Chondrocyte (in vitro differentiated cells): Measurements from ENCODE around the gene GSG1L. TPM values are rescaled to one million over a fixed set of nuclear protein-coding genes. Genes with fewer than 3 reads are reported as not detected.

Source experiments
- DNase-seq: peaks from one replicate; pipeline ENCODE4 v3.0.0; 2021; ENCODE audit warnings: mixed read lengths, low spot score
- H3K27ac Mint-ChIP-seq: one replicate; pipeline ENCODE4 v1.8.0; 2021; ENCODE audit warnings: mild to moderate bottlenecking, moderate library complexity, mixed read lengths; ENCODE audit not compliant: unreplicated experiment
- H3K27me3 Mint-ChIP-seq: 2 replicates; pipeline ENCODE4 v1.8.0; 2021; ENCODE audit warnings: low read depth, mixed read lengths
- H3K36me3 Mint-ChIP-seq: 2 replicates; pipeline ENCODE4 v1.8.0; 2021; ENCODE audit warnings: low read depth, mixed read lengths
- H3K4me1 Mint-ChIP-seq: 2 replicates; pipeline ENCODE4 v1.8.0; 2021; ENCODE audit warnings: low read depth, mild to moderate bottlenecking, mixed read lengths
- H3K4me3 Mint-ChIP-seq: one replicate; pipeline ENCODE4 v1.8.0; 2021; ENCODE audit warnings: mild to moderate bottlenecking, moderate library complexity, mixed read lengths; ENCODE audit not compliant: unreplicated experiment
- H3K9me3 Mint-ChIP-seq: 2 replicates; pipeline ENCODE4 v1.8.0; 2021; ENCODE audit warnings: low read depth, mixed read lengths
- CTCF ChIP-seq: fragments of 200-600 bp; sonication (generic); IDR thresholded peaks from 2 replicates; pipeline ENCODE4 v1.5.0; 2021; ENCODE audit warnings: antibody characterized with exemption, mild to moderate bottlenecking, moderate library complexity
- total RNA-seq: library from RNA; stranded (reverse); gene quantifications from 3 replicates; pipeline ENCODE4 v1.2.1, GENCODE V29; 2021

Gene GSG1L
- total RNA-seq, 1 donor from 2014 or later = not detected

GRCh38 chr16:27775254-27775653, 288.3 kb downstream of the GSG1L start:
- Mint-ChIP-seq H3K4me1 (peaks cover 11% of the 10 kb centered on the region), H3K27ac (no peak overlapping the region), H3K36me3 (peaks cover 1% of the 10 kb centered on the region), H3K4me3 (no peak overlapping the region), H3K9me3 (no peaks in the 10 kb centered on the region), H3K27me3 (no peaks in the 10 kb centered on the region)
- no peak for DNase-seq
- no peak for TF ChIP-seq CTCF

GRCh38 chr16:27774779-27775178, 288.7 kb downstream of the GSG1L start:
- DNase-seq = no peak
- H3K4me3 Mint-ChIP-seq = no peak overlapping the region
- H3K4me1 Mint-ChIP-seq = peaks cover 16% of the 10 kb centered on the region
- no peak for TF ChIP-seq CTCF
- no peaks in the 10 kb centered on the region for H3K27me3 Mint-ChIP-seq
- peaks cover 1% of the 10 kb centered on the region for H3K36me3 Mint-ChIP-seq
- H3K27ac Mint-ChIP-seq = no peak overlapping the region
- H3K9me3 Mint-ChIP-seq = no peaks in the 10 kb centered on the region

- Mint-ChIP-seq H3K9me3 (no peaks in the 10 kb centered on the region), H3K4me1 (peaks cover 26% of the 10 kb centered on the region), H3K4me3 (no peak overlapping the region), H3K27ac (no peak overlapping the region), H3K36me3 (peaks cover 1% of the 10 kb centered on the region), H3K27me3 (no peaks in the 10 kb centered on the region)
- DNase-seq = no peak
- TF ChIP-seq CTCF = no peak
These were observed 290.2 kb downstream of the GSG1L start for GRCh38 chr16:27773344-27773743.

- Mint-ChIP-seq H3K4me1 (peaks cover 26% of the 10 kb centered on the region), H3K36me3 (peaks cover 1% of the 10 kb centered on the region), H3K9me3 (no peaks in the 10 kb centered on the region), H3K27me3 (no peaks in the 10 kb centered on the region), H3K4me3 (no peak overlapping the region), H3K27ac (no peak overlapping the region)
- TF ChIP-seq CTCF = no peak
- DNase-seq = peak; percentile 59
These were observed 291.3 kb downstream of the GSG1L start for GRCh38 chr16:27772093-27772825.

- Mint-ChIP-seq H3K4me1 (peaks cover 26% of the 10 kb centered on the region), H3K27me3 (no peaks in the 10 kb centered on the region), H3K9me3 (no peaks in the 10 kb centered on the region), H3K27ac (no peak overlapping the region), H3K4me3 (no peak overlapping the region), H3K36me3 (peaks cover 1% of the 10 kb centered on the region)
- no peak for TF ChIP-seq CTCF
- DNase-seq = peak; percentile 54
These were observed 292.2 kb downstream of the GSG1L start for GRCh38 chr16:27771201-27771910.
